Kidney (tissue), 14 donors: ENCODE data around the gene ACTR2. TPM values are rescaled to one million over a fixed set of nuclear protein-coding genes. Genes with fewer than 3 reads are reported as not detected.

Experiments
- DNase-seq, 5 donors: peaks; one replicate each; pipeline ENCODE4 v3.0.0-alpha.2; 2013 to 2020
- FAIRE-seq: peaks from 2 replicates; lab custom pipeline; 2012; peaks lifted over from hg19 to GRCh38; lab: Jason Lieb, UNC
- H3K27ac ChIP-seq, 2 donors: one replicate each; pipeline ENCODE4 v1.7.0; 2013; ENCODE audit warnings: low read depth in 2 of 2, low read length in 2 of 2, inconsistent platforms in 1 of 2
- H3K27me3 ChIP-seq: one replicate; pipeline ENCODE4 v1.7.1; 2013; ENCODE audit warnings: low read length, inconsistent platforms; ENCODE audit not compliant: control insufficient read depth, insufficient read depth
- H3K36me3 ChIP-seq, 3 donors: one replicate each; pipeline versions ENCODE4 v1.7.0 to v1.7.1; 2013; ENCODE audit warnings: low read length in 3 of 3, control low read depth in 1 of 3, inconsistent platforms in 1 of 3; ENCODE audit not compliant: insufficient read depth in 3 of 3, control insufficient read depth in 2 of 3
- H3K4me1 ChIP-seq, 3 donors: one replicate each; pipeline versions ENCODE4 v1.7.0 to v1.7.1; 2013; ENCODE audit warnings: low read length in 3 of 3, inconsistent platforms in 1 of 3, low read depth in 1 of 3; ENCODE audit not compliant: control insufficient read depth in 2 of 3, insufficient read depth in 2 of 3
- H3K4me3 ChIP-seq, 3 donors: one replicate each; pipeline versions ENCODE4 v1.7.0 to v1.8.1; 2013; ENCODE audit warnings: low read length in 3 of 3, control low read depth in 1 of 3, inconsistent platforms in 1 of 3
- H3K9ac ChIP-seq, 3 donors: one replicate each; pipeline versions ENCODE4 v1.7.0 to v1.7.1; 2013; ENCODE audit warnings: low read length in 3 of 3, control low read depth in 1 of 3, inconsistent platforms in 1 of 3
- H3K9me3 ChIP-seq, 3 donors: one replicate each; pipeline versions ENCODE4 v1.7.0 to v1.7.1; 2013; ENCODE audit warnings: low read length in 3 of 3, control low read depth in 1 of 3, inconsistent platforms in 1 of 3; ENCODE audit not compliant: control insufficient read depth in 2 of 3, insufficient read depth in 1 of 3
- CTCF ChIP-seq: IDR thresholded peaks from 3 replicates; pipeline ENCODE4 v1.5.1; 2012; ENCODE audit warnings: mild to moderate bottlenecking, moderate library complexity, borderline replicate concordance; ENCODE audit not compliant: insufficient read depth; ENCODE audit errors: extremely low read depth
- intact Hi-C: fragments of 100-400 bp; cut with DNase I; formaldehyde crosslinking; loops from one replicate; pipeline ENCODE4 v1.11.1; 2022
- polyA plus RNA-seq: library from polyadenylated mRNA; stranded (reverse); fragments of 350-450 nt; fragmentation: Illumina TruSeq; extraction: RNeasy Lipid Tissue Mini Kit (QIAGEN cat#74804); gene quantifications from one replicate; pipeline ENCODE4 v1.2.3, GENCODE V29; 2014; ENCODE audit warnings: low read depth, low replicate concordance; ENCODE audit not compliant: insufficient read depth
- total RNA-seq: library from RNA; stranded (reverse); fragmentation: NEBNext Ultra II Directional; extraction: Animal tissue kit (Norgen Biotek cat#: 25700); gene quantifications from one replicate; pipeline ENCODE4 v1.2.1, GENCODE V29; 2021
- donor health status: control.
- donor health status: control.
- donor health status: control.
- donor health status: control.
- donor health status: control.
- donor health status: DM: yes; HTN: yes; CAD: no.
- donor health status: Normal renal cell carcinoma (clear cell type).

Gene ACTR2
- total and polyA plus RNA-seq, 2 donors from 2014 or later: 38.5 to 230 TPM

GRCh38 chr2:65276609-65277008, 49.0 kb downstream of the ACTR2 start:
- intact Hi-C loops: no loop called here
- Histone ChIP-seq H3K4me3 (no peak overlapping the region), H3K9me3 (no peaks in the 10 kb centered on the region), H3K4me1 (peaks cover 0 to 2% (median 2%) of the 10 kb centered on the region in 3 donors), H3K27ac (no peak overlapping the region), H3K9ac (no peak overlapping the region), H3K36me3 (no peaks in the 10 kb centered on the region), H3K27me3 (no peaks in the 10 kb centered on the region)
- FAIRE-seq: no peak
- TF ChIP-seq CTCF: no peak
- DNase-seq: peak in 1 of 5 donors; percentile 54

GRCh38 chr2:65277118-65277517, 49.5 kb downstream of the ACTR2 start:
- intact Hi-C loops: no loop called here
- Histone ChIP-seq H3K27me3 (no peaks in the 10 kb centered on the region), H3K36me3 (no peaks in the 10 kb centered on the region), H3K9me3 (no peaks in the 10 kb centered on the region), H3K4me3 (no peak overlapping the region), H3K9ac (no peak overlapping the region), H3K27ac (no peak overlapping the region), H3K4me1 (peaks cover 0 to 3% (median 2%) of the 10 kb centered on the region in 3 donors)
- no peak for TF ChIP-seq CTCF
- DNase-seq (no peak), FAIRE-seq (no peak)

- H3K4me1 ChIP-seq: peaks cover 0 to 6% (median 2%) of the 10 kb centered on the region in 3 donors
- DNase-seq: no peak
- intact Hi-C loops: no loop called here
- no peaks in the 10 kb centered on the region for H3K36me3 ChIP-seq
- no peak overlapping the region for H3K27ac ChIP-seq
- H3K9me3 ChIP-seq: no peaks in the 10 kb centered on the region
- no peaks in the 10 kb centered on the region for H3K27me3 ChIP-seq
- H3K9ac ChIP-seq: no peak overlapping the region
- no peak for FAIRE-seq
- no peak overlapping the region for H3K4me3 ChIP-seq
- no peak for TF ChIP-seq CTCF
These were observed 50.3 kb downstream of the ACTR2 start for GRCh38 chr2:65277791-65278483.

- H3K9me3 ChIP-seq: no peaks in the 10 kb centered on the region
- DNase-seq: peak in 1 of 5 donors; percentile 49
- H3K27ac ChIP-seq: no peak overlapping the region
- no peak overlapping the region for H3K4me3 ChIP-seq
- H3K36me3 ChIP-seq: no peaks in the 10 kb centered on the region
- intact Hi-C loops: no loop called here
- peaks cover 0 to 6% (median 2%) of the 10 kb centered on the region in 3 donors for H3K4me1 ChIP-seq
- no peak for FAIRE-seq
- no peak overlapping the region for H3K9ac ChIP-seq
- H3K27me3 ChIP-seq: no peaks in the 10 kb centered on the region
- no peak for TF ChIP-seq CTCF
These were observed 50.9 kb downstream of the ACTR2 start for GRCh38 chr2:65278531-65278981.
